GM19099 (cell line): ENCODE results near the gene NRF1.

Experiments used
- POLR2A ChIP-seq: IDR thresholded peaks from 3 replicates; pipeline ENCODE4 v1.6.1; 2011; ENCODE audit warnings: low read depth; ENCODE audit not compliant: insufficient read length; ENCODE audit errors: extremely low read depth

The NRF1 gene

GRCh38 chr7:129635300-129636029 is 23.9 kb downstream of the NRF1 start:
- no peak for TF ChIP-seq POLR2A

GRCh38 chr7:129636641-129637040 is 25.1 kb downstream of the NRF1 start:
- TF ChIP-seq POLR2A, result no peak

- TF ChIP-seq POLR2A, result no peak
Observed at GRCh38 chr7:129640400-129640799, 28.9 kb downstream of the NRF1 start.

GRCh38 chr7:129642871-129643549 is 31.5 kb downstream of the NRF1 start:
- TF ChIP-seq POLR2A, result no peak

- TF ChIP-seq POLR2A, result no peak
Observed at GRCh38 chr7:129643550-129644170, 32.1 kb downstream of the NRF1 start.

GRCh38 chr7:129644634-129645230 is 33.2 kb downstream of the NRF1 start:
- no peak for TF ChIP-seq POLR2A

GRCh38 chr7:129646369-129647021 is 35.0 kb downstream of the NRF1 start:
- TF ChIP-seq POLR2A, result no peak

GRCh38 chr7:129649128-129649690 is 37.7 kb downstream of the NRF1 start:
- TF ChIP-seq POLR2A, result no peak

GRCh38 chr7:129650056-129650758 is 38.7 kb downstream of the NRF1 start:
- no peak for TF ChIP-seq POLR2A

GRCh38 chr7:129652914-129653313 is 41.4 kb downstream of the NRF1 start:
- TF ChIP-seq POLR2A, result no peak

- no peak for TF ChIP-seq POLR2A
Observed at GRCh38 chr7:129655811-129656210, 44.3 kb downstream of the NRF1 start.

GRCh38 chr7:129657363-129657762 is 45.8 kb downstream of the NRF1 start:
- TF ChIP-seq POLR2A, result no peak

GRCh38 chr7:129661645-129662182 is 50.2 kb downstream of the NRF1 start:
- TF ChIP-seq POLR2A, result no peak
